ENCODE results near the gene ADAMTS13.

Gene ADAMTS13

DNA sequence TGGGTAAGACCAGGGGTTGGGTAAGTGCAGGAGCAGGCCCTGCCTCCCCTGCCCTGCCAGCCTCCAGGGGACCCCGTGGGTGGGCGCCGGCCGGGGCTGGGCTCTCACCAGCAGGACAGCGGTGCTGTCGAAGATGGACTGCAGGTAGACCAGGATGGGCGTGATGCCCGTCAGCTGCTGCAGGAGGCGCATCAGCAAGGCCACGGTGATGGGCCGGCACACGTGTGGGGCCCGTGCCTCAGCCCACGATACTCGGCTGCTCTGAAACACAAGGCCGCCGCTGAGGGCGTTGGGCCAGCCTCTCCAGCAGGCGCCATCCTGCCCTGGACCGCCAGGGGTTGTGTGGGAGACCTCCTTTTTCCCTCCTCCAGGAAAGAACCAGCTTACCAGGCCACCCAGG is 52.7 kb downstream of the ADAMTS13 start:
- DNase-seq: no peak

DNA sequence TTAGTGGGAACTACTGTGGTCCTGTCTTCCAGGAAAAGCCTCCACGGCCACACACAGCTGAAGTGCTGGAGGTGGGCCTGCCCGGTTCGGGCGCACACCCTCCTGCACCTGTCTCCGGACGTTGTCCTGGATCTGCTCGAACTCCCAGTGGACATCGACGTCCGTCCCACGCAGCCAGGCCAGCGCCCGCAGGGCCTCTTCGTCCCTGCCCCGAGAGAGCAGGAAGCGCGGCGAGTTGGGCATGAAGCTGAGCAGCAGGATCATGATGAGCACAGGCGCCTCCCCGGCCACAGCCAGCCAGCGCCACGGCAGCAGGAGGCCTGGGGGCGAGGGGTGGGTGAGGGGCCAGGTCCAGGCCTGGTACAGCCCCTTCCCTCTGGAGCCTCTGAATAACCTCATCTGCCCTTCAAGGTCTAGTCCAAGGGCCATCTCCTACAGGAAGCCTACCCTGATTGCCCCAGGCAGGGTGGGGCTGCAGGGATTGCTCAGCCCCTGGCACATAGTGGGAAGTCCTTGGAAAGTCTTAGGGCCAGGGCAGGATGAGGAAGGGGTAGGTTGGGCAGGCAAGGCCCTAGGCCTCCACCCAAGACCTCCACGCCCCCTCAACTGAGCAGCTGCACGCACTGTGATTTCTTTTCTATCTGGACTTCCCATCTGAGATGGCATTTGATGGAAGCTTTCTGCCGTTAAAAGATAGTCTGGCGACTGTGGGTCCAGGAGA is 53.3 kb downstream of the ADAMTS13 start:
- DNase-seq: no peak

GRCh38 chr9:133476036-133476931 is 54.1 kb downstream of the ADAMTS13 start:
- DNase-seq: no peak

- no peak for DNase-seq
Measured at GRCh38 chr9:133476941-133477340, 54.8 kb downstream of the ADAMTS13 start.

DNA sequence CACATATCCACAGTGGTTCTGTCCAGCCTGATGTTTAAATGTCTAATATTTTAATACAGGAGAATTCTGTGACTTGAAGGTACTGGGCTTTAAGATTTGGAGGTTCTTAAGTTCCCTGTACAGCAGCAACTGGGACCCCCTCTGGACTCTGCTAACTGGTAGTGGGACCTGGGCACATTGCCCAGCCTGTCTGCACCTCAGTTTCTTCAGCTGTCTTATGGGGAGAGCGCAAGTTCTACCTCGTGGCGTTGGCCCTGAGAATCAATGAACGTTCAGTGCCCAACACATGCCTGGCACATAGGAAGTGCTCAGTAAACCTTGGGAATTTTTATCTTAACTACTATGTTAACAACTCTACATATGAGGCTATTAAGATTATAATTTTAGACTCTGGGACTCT is 55.3 kb downstream of the ADAMTS13 start:
- no peak for DNase-seq

DNA sequence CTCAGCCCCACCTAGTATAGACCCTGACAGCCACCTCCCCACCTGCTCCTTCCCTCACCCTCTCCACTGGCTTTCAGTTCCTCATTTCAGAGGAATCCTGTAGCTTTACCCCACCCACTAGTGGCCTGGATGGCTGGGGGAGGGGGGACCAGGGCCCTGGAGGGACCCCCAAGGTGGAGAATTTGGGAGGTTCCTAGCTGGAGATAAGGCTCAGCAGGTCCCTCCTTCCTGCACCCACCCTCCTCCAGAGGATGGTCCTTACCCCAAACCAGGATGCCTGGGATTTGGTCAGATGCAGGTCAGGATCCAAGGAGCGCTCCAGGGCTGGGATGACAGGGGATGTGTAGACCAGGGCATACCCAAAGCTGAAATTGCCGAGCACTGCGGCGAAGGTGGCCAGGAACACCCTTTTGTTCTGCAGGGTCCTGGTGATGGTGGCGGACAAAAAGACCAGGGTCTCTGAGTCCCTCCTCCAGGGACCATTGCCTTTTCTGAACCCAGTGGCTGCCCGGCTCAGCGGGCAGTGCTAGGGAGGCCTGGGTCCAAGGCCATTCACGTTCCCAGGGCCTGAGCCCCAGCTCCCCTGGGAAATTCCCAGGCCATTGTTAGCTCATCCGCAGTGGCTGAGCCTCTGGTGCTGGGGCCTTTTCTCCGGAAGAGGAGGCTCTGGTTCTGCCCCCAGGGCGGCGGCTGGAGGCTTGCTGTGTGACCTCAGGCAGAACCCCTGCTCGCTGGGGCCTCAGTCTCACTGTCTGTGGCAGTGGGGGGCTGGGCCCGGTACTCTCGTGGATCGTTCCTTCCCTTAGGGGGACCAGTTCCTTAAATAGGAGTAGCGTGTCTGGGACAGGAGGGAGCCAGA is 56.1 kb downstream of the ADAMTS13 start:
- no peak for DNase-seq

DNA sequence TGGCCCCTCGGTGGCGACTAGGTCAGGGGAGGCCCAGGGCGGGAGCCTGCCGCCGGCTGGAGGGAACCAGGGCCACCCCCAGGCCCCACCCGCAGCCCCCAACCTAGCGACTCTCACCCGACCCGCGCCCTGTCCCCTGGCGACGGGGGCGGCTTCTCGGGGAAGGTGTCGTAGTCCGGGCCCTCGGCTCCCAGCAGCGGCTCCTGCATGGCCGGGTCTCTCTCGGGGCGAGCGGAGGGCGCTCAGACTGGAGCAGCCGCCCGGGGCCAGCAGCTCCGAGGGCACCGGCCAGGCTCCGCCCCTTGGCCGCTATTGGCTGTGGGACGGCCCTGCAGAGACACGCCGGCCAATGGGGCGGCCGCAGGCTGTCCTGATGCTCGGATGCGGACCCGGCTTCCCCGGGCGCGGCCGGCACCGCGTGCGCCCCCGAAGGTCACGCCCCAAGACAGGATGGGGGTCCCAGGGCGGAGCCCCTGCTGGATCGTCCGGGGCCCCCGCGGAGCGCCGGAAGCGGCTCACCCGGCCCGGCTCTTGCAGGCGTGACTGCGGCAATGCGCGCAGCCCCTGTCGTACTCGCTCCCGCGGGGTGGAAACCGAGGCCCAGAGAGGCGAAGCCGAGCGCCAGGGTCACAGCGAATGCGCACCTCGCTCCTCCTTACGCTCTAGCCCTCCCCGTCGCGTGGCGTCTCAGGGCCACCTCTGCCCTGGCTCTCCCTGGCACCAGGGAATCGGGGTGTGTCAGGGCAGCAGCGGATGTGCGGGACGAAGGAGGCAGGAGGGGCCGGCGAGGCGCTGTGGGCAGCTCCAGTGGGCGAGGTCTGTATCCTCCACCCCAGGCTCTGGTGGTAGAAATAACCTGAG is 56.9 kb downstream of the ADAMTS13 start, which contains the start of gene SLC2A6:
SLC2A6 (minus strand) TSS at position 249 of the 861 bp plus-strand sequence; CDS start at position 209, 40 bp downstream.
- DNase-seq: peak; percentile 82

- no peak for DNase-seq
Measured at GRCh38 chr9:133483611-133484010, 61.4 kb downstream of the ADAMTS13 start.

DNA sequence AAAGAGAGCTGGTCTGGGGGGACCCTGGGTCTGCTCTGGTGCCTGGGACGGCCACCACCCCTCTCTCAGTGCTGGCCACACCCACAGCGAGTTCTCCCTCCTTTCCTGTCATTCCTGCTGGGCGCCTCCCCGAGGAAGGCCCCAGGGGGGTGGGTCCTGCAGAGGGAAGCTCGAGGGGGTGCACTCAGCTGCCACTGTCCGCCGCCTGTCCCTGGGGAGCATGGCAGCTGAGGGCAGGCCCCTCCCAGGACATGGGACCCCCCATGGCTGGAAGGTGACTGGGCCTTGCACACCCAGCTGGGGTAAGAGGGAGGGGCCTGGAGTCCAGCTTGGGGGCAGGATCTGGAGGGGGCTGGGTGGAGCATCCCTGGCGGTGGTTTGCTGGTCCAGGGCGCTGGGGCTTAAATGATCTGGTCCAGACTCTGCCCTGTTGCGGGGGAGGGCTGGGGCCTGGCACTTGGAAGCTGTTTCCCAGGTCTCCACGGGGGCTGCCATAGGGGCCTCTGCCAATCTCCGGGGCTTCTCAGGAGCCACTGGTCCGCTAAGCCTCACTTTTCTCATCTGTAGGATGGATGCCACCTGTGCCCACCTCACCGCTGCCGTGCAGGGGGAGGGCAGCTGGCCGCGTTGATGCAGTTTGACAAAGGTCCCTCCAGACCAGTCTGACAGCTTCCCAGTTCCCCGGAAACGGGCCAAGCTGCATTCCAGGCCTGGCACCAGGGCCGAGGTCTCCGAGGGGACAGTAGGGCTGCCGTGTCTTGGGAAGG is 62.7 kb downstream of the ADAMTS13 start:
- DNase-seq: no peak

DNA sequence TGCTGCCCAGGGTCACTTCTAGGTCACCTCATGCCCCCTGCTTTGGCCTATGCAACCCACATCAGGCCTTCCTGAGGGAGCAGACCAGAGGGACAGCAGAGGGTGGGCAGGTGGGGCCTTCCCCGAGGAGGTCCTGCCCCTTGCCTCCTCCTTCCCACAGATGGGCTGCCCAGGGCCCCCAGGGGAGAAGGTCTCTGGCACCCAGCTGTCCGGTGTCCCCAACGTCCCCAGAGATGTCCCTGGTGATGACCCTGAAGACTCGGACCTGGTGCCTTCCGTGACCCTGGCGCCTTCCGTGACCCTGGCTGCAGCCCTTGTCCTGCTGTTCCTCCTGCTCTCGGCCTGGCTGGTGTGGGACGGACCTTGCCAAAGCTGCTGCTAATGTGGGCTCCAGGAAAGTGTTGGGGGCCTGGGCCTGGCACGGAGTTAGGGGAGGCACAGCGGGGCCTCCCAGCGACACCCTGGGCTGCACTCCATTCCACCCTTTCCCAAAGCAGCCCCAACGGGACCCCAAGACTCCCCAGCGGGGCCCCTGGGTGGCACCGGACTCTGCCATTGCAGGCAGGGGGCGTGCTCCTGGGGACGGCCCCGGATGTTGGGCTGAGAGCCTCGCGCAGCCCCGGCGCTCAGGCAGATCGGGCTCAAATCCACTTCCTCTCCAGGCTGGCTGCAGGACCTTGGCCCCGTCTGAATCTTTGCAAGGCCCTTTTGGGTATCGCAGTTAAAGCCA is 63.5 kb downstream of the ADAMTS13 start:
- DNase-seq: no peak

GRCh38 chr9:133487331-133487725 is 65.2 kb downstream of the ADAMTS13 start:
- DNase-seq: no peak

- no peak for DNase-seq
Measured at GRCh38 chr9:133488686-133489252, 66.6 kb downstream of the ADAMTS13 start.

GRCh38 chr9:133489253-133490190 is 67.4 kb downstream of the ADAMTS13 start:
- no peak for DNase-seq

- DNase-seq: no peak
Measured at GRCh38 chr9:133490201-133490681, 68.1 kb downstream of the ADAMTS13 start.

DNA sequence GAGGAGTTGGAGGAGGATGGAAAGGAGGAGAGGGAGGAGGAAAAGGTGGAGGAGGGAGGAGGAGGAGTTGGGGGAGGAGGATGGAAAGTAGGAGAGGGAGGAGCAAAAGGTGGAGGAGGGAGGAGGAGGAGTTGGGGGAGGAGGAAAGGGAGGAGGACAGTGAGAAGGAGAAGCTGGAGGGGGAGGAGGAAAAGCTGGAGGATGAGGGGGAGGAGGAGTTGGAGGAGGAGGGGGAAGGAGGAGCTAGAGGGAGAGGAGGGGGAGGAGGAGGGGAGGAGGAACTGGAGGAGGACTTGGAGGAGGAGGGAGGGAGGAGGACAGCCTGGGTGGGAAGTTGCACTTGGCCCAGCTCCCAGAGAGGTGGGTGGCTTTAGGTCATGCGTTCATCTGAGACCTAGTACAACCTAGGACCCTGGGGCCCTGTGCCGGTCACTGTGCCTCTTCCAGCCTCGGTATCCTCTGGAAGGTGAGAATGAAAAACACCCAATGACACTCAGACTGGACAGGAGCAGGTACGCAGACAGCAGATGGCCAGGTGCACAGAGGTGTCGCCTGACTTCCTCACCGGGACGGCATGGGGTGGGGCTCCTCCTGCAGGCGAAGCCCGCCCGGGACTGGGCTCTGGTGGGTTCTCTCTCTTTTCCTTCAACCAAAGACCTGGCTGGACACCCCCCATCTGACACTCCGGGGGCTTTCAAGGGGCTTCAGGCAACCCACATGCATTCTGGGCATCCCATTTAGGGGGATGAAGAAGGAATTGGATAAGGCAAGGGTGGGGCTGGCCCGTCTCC is 68.9 kb downstream of the ADAMTS13 start:
- no peak for DNase-seq

DNA sequence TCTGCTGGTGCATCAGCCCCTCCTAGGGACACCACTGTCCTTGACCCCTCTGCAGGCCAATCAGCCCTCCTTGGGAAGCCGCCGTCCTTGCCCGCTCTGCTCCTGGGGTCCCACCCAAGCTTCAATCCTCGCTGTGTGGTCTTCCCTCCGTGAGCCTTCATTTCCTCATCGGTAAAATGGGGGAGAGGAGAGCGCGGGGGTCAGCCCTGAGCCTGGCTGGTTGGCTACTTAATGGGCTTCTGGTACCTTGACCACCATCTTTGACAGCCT is 69.4 kb downstream of the ADAMTS13 start:
- DNase-seq: no peak

DNA sequence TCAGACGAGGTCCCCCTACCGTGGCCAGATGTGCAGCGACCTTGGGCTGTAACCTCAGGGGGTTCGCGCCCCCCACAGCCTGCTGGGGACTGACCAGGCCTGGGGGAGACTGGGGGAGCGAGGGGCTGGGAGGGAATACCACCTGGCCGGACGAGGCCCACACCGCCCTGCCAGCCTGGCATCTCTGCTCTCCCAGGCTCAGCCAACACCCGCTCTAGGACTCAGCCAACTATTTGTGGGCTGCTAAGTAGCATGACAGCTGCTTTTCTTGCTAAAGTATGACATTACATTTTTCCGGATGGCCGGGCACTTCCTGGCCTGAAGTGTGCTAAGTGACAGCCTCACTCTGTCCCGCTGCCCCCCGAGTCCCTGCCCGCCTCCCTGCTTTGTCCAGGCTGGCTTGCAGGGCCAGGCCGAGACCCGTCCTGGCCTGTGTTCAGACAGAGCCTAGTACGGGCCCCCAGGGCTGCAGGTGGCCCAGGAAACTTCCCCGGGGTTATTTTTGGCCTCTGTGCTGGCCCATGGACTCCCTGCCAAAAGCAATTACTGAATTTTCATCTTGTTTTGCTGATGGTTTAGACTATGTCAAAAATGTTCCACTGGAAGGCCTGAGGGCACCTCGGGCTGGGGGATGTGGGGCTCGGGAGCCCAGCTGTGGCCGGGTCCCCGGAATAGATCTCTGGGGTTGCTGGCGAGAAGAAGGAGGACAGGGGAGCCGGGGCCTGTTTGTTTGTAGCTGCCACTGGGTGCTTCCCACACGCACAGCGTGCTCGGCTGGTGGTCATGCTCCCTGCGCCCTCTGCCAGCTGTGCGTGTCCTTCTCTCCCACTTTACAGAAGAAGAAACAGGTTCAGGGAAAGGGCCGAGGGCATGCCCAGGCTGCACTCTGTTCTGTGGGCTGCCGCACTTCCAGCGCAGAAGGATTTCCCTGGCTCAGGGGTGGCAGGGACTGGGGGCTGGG is 70.2 kb downstream of the ADAMTS13 start:
- no peak for DNase-seq
